Endothelial cell (in vitro differentiated cells): ENCODE results near the gene PLEKHM2. TPM values are rescaled to one million over a fixed set of nuclear protein-coding genes. Genes with fewer than 3 reads are reported as not detected.

Experiments
- DNase-seq: peaks from one replicate; pipeline ENCODE4 v3.0.0; 2021; ENCODE audit warnings: low spot score
- H3K27ac Mint-ChIP-seq: one replicate; pipeline ENCODE4 v1.8.0; 2021; ENCODE audit warnings: mixed read lengths, inconsistent platforms; ENCODE audit not compliant: unreplicated experiment
- H3K27me3 Mint-ChIP-seq: one replicate; pipeline ENCODE4 v1.8.0; 2021; ENCODE audit warnings: mild to moderate bottlenecking, moderate library complexity, mixed read lengths, inconsistent platforms; ENCODE audit not compliant: unreplicated experiment
- H3K36me3 Mint-ChIP-seq: one replicate; pipeline ENCODE4 v1.8.0; 2021; ENCODE audit warnings: mild to moderate bottlenecking, low read depth, mixed read lengths, inconsistent platforms; ENCODE audit not compliant: unreplicated experiment
- H3K4me1 Mint-ChIP-seq: one replicate; pipeline ENCODE4 v1.8.0; 2021; ENCODE audit warnings: mild to moderate bottlenecking, mixed read lengths, inconsistent platforms; ENCODE audit not compliant: unreplicated experiment
- H3K4me3 Mint-ChIP-seq: one replicate; pipeline ENCODE4 v1.8.0; 2021; ENCODE audit warnings: mild to moderate bottlenecking, mixed read lengths, inconsistent platforms; ENCODE audit not compliant: unreplicated experiment
- H3K9me3 Mint-ChIP-seq: one replicate; pipeline ENCODE4 v1.8.0; 2021; ENCODE audit warnings: mixed read lengths, inconsistent platforms; ENCODE audit not compliant: unreplicated experiment
- total RNA-seq: library from RNA; stranded (reverse); fragmentation: NEBNext Ultra II Directional; extraction: Animal tissue kit (Norgen Biotek cat#: 25700); gene quantifications from one replicate; pipeline ENCODE4 v1.2.1, GENCODE V29; 2021; ENCODE audit not compliant: unreplicated experiment
- TF ChIP-seq, protein P1 (sequence below): fragments of 200-600 bp; sonication (generic); IDR thresholded peaks from one replicate; pipeline ENCODE4 v1.5.0; 2021; ENCODE audit warnings: antibody characterized with exemption; ENCODE audit not compliant: unreplicated experiment

Gene PLEKHM2
- total RNA-seq, 1 donor from 2014 or later: 82.3 TPM

DNA sequence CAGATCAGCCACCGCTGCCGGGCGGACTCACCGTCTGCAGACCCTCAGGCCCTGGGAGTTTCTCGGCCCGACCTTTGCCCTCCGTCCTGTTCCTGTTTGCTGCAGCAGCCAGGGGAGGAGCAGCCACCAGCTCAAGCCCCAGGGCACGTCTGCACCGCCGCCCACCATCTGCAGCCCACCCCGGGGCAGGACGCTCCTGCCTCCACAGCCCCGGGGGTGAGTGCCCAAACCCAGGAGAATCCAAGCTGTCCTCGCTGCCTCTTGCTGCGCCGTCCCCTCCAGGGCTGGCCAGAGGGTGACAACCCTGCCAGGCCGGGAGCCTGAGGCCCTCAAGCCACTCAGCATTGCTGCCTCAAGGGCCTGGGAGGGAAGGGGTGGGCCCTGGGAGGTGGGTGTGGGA, 50.8 kb downstream of the PLEKHM2 start:
- TF ChIP-seq, protein P1, sequence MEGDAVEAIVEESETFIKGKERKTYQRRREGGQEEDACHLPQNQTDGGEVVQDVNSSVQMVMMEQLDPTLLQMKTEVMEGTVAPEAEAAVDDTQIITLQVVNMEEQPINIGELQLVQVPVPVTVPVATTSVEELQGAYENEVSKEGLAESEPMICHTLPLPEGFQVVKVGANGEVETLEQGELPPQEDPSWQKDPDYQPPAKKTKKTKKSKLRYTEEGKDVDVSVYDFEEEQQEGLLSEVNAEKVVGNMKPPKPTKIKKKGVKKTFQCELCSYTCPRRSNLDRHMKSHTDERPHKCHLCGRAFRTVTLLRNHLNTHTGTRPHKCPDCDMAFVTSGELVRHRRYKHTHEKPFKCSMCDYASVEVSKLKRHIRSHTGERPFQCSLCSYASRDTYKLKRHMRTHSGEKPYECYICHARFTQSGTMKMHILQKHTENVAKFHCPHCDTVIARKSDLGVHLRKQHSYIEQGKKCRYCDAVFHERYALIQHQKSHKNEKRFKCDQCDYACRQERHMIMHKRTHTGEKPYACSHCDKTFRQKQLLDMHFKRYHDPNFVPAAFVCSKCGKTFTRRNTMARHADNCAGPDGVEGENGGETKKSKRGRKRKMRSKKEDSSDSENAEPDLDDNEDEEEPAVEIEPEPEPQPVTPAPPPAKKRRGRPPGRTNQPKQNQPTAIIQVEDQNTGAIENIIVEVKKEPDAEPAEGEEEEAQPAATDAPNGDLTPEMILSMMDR: no peak
- no peaks in the 10 kb centered on the region for H3K9me3 Mint-ChIP-seq
- DNase-seq: no peak
- no peaks in the 10 kb centered on the region for H3K4me1 Mint-ChIP-seq
- peaks cover 10% of the 10 kb centered on the region for H3K36me3 Mint-ChIP-seq
- peaks cover 16% of the 10 kb centered on the region for H3K27me3 Mint-ChIP-seq
- H3K4me3 Mint-ChIP-seq: peak overlapping the region; percentile 37
- no peak overlapping the region for H3K27ac Mint-ChIP-seq

DNA sequence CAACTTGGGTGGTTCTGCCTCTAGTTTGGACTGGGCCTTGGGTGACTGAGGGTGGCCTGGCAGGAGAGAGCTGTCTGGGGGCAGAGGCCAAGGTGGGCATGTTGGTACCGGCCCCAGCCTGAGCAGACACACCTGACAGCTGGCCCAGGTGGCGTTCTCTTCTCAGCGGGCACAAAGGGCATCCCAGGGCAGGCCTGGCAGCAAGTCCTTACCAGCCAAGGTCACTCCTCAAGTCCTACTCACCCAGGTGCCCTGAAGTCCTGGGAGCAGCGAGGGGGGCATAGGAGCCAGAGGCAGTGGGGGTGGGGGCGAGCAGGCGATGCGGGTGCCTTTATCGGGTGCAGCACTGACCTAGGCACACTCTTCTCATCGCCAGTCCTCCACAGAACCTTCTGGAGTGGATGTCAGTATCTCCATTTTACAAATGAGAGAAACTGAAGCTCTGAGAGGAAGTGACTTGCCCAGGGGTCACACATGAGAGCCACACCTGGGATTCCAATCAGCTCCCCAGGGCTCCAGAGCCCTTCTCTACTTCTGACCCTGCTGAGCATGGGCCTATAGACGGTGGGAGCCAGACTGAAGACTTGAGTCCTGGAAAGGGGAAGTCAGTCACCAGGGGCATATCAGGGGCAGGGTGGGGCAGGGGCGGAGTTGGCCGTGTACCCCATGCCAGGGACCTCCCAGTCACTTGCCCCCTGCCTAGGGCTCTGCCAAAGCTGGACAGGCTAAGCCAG, 51.4 kb downstream of the PLEKHM2 start:
- Mint-ChIP-seq H3K4me1 (no peaks in the 10 kb centered on the region), H3K36me3 (peaks cover 10% of the 10 kb centered on the region), H3K4me3 (no peak overlapping the region), H3K27me3 (peaks cover 16% of the 10 kb centered on the region), H3K9me3 (no peaks in the 10 kb centered on the region), H3K27ac (no peak overlapping the region)
- TF ChIP-seq, protein P1: no peak
- no peak for DNase-seq

DNA sequence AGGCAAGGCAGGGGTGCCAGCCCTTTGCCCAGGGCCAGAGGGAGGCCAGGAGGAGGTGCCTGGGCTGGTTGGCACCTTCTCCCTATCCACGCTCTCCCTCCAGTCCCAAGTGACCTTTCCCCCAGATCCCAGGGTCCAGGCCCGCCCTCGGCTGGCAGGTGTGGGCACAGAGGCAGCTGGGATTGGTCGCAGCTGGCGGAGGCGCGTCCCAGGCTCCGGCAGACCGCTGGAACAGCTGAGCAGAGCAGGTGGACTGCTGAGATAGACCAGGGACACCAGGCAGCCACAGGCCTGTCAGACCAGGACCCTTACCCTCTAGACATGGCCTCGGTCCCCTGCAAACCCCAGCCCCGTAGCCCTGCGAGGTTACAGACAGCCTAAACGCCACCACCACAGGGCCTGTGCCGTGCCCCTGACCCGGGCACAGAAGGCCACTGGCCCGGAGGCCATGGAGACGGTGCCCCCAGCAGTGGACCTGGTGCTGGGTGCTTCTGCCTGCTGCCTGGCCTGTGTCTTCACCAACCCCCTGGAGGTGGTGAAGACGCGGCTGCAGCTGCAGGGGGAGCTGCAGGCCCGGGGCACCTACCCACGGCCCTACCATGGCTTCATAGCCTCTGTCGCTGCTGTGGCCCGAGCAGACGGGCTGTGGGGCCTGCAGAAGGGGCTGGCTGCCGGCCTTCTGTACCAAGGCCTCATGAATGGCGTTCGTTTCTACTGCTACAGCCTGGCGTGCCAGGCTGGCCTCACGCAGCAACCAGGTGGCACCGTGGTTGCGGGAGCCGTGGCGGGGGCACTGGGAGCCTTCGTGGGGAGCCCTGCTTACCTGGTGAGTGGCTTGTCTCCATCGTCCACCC, 52.1 kb downstream of the PLEKHM2 start, which contains the start of gene SLC25A34:
SLC25A34 (plus strand) TSS at position 221 of the 854 bp plus-strand sequence; CDS start at position 449, 228 bp downstream.
- peaks cover 16% of the 10 kb centered on the region for H3K27me3 Mint-ChIP-seq
- H3K36me3 Mint-ChIP-seq: peaks cover 10% of the 10 kb centered on the region
- TF ChIP-seq, protein P1: no peak

DNA sequence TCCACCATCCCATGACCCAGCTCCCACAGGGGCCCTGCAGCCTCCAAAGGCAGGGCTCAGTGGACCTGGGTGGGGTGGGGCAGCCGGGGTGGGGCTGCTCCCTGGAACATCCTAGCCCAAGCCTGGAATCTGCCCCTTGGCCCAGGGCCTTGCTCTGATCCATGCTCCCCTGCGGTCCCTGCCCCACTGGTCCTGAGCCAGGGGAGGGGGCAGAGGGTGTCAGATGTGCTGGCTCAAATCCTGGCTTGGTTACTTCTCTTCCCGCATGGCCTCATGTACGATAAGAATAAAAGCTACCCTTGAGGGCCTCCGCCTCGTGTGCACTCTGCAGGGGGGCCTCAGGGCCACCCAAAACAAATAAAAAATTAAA, 52.8 kb downstream of the PLEKHM2 start:
- peaks cover 10% of the 10 kb centered on the region for H3K36me3 Mint-ChIP-seq
- no peak for DNase-seq
- H3K4me1 Mint-ChIP-seq: no peaks in the 10 kb centered on the region
- H3K9me3 Mint-ChIP-seq: no peaks in the 10 kb centered on the region
- H3K4me3 Mint-ChIP-seq: no peak overlapping the region
- H3K27me3 Mint-ChIP-seq: peaks cover 15% of the 10 kb centered on the region
- no peak overlapping the region for H3K27ac Mint-ChIP-seq
- TF ChIP-seq, protein P1: no peak

More for the DNA sequence above, 52.1 kb downstream of the PLEKHM2 start, which contains the start of gene SLC25A34:
- no peaks in the 10 kb centered on the region for H3K4me1 Mint-ChIP-seq
- no peaks in the 10 kb centered on the region for H3K9me3 Mint-ChIP-seq
- H3K4me3 Mint-ChIP-seq: no peak within 1 kb of the TSS
- no peak within 1 kb of the TSS for H3K27ac Mint-ChIP-seq
- DNase-seq: no peak
